Measurements from ENCODE around the gene CHDH.

Gene CHDH

DNA sequence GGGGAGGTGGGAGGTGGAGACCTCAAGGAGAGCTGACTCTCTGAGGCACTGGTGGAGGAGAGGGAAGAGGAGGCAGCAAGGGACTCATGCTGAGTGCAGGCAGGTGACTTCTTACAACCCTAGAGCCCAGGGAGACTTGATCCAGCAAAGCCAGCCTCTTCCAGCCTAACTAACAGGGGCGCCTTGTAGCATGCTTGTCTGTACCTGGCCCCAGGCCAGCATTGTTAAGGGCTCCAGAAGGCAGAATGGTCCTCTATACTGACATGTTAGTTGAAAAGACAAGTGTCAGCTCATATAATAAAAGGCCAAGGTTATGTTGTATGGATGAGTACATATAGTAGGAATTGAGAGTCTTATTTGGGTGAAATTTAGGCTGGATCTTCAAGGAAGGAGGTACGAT lies 65.4 kb downstream of the CHDH start:
- no peak for DNase-seq

DNA sequence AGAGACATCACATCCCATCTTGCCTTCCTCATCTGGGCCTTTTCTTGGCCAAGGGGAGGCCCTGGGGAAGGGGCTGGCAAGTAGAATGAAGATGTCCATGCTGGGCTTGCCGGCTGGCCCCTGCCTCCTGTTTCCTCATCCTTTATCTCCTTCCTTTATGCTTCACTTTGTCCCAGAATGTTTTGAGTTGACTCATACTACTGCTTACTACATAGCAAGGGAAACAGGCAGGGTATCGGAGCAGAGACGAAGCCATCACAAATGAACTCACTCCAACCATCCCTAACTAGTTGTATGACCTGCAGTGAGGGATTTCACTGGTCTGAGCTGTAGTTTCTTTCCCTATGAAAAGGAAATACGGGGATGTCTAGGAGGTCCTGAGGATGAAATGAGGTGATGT lies 66.0 kb downstream of the CHDH start:
- no peak for DNase-seq

DNA sequence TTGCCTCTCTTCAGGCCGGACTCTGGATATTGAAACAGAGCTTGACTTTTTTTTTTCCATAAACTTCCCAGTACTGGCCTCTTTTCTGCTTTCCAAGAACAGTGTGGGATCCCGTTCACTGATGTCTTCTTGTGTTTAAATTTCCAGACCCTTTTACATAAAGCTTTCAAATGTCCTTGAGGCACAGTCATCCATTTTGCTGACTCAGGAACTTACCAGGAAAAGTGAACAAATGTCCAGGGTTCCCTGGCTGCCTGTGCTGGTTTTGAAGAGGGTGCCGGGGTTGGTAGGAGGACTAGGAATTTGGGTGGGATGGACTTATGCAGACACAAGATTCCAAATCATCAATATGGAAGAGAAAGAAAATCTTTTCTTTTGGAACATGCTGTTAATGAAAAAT lies 68.1 kb downstream of the CHDH start:
- DNase-seq: no peak

DNA sequence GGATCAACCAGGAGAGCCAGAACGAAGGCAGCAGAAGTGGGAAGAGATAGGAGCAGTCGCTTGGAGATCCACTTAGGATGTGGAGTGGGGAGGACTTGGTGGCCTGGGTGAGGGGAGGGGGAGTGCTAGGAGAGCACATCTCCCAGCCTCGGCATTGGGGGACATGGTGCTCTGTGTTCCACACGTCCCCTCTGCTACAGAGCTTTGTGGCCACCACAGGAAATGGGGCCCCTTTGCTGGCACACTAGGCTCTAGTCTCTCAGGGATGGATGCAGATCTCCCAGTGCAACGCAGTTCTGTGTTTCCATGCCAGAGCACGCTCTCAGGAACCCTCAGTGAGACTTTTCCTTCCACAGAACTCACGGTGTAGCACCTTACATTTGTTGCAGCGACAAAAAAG lies 68.8 kb downstream of the CHDH start:
- DNase-seq: no peak

DNA sequence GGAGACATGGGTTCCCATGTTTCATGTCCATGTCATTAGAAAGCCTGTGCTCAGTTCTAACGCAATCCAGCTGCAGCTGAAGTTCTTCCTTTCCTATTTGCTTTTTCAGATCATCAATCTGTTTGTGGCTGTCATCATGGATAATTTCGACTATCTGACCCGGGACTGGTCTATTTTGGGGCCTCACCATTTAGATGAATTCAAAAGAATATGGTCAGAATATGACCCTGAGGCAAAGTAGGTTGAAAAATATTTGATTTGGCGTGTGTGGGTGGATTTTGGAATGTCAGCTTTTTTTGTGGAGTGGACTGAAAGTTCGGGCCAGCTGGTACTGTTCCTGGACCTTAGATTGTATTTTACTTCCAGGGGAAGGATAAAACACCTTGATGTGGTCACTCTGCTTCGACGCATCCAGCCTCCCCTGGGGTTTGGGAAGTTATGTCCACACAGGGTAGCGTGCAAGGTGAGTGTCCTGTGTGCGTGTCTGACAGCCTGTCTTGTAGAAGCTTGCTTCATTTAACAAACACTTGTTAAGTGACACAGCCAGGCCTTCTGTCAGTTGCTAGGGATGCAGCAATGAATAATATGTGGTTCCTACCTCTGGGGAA lies 69.6 kb downstream of the CHDH start:
- DNase-seq: peak; percentile 25

DNA sequence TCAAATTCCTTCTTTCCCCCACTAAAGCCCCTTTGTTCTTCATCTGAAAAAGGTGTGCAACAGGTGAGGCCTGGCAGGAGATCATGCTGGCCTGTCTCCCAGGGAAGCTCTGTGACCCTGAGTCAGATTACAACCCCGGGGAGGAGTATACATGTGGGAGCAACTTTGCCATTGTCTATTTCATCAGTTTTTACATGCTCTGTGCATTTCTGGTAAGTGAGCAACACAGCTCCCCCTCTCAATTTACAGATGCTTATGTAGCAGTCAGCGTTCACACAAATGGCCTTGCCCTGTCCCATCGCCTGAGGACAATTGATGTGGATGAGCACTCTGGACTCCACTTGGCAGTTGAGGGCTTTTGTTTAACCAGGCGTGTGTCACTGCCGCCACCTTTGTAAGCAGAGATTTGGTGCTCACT lies 70.4 kb downstream of the CHDH start:
- no peak for DNase-seq

DNA sequence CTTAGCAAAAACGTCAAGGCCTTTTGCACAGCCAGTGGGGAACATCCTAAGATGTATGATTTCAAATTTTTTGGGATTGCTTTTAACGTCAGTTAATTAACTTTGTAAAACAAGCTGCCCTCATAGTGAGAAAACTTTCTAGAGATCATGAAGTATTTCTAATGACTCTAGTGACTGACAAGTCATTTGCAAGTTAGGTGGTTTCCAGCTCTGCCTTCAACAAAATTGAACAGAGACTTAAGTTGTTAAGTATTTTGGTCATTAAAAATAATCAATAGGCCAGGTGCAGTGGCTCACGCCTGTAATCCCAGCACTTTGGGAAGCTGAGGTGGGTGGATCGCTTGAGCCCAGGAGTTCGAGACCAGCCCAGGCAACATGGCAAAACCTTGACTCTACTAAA lies 71.2 kb downstream of the CHDH start:
- no peak for DNase-seq

DNA sequence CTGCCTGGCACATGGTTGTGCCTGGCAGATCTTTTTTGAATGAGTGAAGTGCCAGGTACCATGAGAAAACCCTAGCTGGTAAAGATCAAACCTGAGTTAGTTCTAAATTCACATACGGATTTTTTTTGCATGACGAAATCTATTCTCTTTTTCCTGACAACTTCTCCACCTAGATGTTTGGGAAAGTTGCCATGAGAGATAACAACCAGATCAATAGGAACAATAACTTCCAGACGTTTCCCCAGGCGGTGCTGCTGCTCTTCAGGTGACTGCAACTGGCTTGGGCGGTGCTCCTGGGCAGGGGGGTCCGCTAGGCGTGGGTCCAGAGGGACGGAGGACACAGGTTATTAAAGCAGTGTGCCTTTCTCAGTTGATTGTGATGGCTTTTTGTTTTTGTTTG lies 71.8 kb downstream of the CHDH start:
- no peak for DNase-seq

DNA sequence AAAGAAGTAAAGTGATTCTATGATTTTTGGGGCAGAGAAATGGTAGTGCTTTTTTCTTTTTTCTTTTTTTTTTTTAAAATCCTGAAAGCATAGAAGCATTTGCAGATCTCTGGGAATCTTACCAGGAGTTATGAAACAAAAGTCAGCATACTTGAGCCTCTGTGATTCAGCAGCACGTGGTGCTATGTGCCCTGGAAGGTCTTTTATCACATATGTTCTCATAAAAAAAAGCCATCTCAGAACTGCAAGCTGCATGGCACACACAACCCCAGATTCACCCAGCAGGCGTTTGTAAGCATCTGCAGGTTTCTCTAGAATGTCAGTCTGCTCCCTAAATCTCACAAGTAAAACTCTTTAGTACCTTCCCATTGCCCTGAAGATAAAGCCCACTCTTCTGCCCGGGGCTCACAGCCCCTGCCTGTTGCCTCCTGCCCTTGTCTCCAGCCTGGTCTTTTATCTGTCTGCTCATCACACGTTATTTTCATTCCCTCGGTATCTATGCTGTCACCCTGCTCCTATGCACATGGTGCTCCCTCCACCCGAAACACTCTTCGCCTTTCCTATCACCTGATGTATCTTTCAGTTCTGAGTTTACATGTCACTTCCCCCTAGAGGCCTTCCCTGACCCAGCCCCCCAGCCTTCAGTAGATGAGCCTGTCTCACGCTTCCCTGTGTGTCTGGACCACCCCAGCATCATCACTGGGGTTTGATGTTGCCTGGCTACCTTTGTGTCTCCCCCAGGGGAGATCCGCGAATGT lies 72.4 kb downstream of the CHDH start:
- DNase-seq: peak; percentile 56

DNA sequence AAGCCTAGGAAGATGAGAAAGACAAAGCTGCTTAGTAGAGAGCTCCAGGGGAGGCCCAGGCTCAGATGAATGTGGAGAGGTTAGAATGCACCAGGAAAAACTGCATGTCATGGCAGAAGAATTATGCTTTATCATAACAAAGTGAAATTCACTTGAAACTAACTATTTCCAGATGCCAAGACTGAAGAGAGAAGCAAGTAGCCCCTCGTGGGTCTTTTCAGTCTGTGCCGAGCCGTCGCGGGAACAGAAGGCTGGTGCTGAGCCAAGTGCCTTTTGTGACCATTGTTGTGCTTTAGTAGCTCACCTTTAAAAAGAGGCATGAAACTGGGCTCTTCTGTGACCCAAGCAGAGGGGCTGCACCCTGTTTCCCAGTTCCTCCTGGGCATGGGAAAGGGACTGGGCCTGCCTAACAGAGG lies 73.2 kb downstream of the CHDH start:
- no peak for DNase-seq

DNA sequence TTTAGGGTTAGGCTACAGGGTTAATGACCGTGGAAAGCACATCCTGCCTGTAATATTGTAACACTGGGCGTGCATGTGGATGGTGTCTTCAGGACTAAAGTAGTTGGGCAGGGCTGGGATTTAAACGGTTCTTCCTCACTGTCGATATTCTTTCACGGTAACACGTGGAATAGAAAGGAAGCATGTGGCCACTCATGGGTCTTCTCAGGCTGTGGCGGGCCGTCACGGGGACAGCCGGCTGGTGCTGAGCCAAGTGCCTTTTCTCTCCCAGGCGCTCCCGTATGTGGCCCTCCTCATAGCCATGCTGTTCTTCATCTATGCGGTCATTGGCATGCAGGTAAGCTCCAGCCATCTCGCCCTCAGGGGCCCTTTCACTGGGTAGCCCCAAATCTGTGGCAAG lies 73.7 kb downstream of the CHDH start:
- DNase-seq: no peak

DNA sequence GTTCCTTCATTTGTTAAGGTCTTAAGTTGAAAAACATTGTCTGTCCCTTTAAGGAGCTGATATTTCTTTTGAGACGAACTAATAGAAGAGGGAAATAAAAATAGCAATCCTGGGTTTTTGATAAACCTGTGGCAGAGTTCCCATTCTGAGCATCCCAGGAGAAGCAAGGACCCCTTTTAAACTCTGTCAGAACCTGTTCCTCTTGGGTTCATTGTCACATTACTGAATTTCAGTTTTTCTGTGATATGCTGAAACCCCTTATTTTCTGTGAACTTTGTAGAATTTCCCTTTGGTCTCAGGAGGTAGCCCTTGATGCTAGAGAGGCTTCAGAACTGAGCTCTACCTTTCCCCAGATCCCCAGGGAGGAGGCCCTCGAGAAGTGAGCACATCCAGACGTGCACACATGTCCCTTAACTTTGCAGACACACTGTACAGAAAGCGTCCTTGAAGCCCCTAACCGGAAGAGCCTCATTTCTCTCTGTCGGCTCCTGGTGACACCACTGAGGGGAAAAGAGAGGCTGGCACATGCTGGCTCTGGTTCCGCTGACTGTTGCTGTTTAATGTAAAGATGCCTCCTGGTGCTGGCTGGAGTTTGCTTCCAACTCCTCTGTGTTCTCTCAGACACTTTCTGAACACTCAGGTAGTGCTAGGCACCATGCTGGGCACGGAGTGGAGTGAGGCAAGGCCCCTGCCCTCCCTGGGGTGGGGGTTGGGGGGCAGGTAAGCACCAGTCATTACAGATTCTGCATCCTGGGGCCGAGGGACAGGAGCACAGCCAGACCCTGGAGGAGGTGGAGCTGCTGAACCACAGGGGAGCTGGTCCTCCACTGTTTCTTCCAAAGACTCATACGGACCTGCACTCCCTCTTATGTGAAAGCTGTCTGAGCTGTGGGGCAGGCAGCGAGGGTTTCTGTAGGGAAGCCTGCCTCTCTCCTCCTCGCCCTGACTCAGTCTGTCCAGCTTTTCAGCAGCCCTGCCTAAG lies 77.5 kb downstream of the CHDH start:
- no peak for DNase-seq

DNA sequence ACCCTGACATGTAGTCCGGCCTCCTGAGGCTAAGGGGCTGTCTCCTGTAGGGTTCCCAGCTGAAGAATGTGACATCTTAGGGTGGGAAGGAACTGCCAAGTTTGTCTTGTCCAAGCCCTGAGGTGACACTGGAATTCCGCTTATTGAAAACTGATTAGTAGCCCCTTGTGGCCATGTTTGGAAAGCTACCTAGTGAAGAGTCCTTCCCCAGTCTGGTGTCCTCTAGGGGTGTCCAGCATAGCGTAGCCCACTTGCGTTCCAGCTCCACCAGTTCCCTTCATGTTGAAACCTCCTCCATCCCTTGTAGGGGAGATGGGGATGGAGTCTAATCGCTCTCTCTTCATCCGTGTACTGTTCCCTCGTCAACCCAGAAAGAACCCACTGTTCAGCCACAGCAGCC lies 79.5 kb downstream of the CHDH start:
- no peak for DNase-seq

DNA sequence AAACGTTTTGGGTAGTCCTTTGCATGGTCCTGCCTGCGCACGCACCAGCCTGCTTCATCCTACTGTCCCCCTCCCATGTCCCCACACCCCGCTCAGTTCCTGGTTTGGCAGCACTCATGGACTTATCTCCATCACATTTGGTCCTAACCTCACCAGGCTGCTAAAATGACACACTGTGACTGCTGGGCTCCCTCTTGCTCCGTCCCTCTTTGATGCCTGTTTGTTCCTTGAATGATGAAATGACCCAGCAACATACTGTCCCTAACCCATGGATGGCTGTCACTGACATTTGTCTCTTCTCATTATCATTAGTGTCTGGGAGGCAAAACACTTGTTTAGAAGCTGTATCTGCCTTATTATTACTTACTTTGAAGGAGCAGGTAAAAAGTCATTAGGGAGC lies 80.5 kb downstream of the CHDH start:
- no peak for DNase-seq

DNA sequence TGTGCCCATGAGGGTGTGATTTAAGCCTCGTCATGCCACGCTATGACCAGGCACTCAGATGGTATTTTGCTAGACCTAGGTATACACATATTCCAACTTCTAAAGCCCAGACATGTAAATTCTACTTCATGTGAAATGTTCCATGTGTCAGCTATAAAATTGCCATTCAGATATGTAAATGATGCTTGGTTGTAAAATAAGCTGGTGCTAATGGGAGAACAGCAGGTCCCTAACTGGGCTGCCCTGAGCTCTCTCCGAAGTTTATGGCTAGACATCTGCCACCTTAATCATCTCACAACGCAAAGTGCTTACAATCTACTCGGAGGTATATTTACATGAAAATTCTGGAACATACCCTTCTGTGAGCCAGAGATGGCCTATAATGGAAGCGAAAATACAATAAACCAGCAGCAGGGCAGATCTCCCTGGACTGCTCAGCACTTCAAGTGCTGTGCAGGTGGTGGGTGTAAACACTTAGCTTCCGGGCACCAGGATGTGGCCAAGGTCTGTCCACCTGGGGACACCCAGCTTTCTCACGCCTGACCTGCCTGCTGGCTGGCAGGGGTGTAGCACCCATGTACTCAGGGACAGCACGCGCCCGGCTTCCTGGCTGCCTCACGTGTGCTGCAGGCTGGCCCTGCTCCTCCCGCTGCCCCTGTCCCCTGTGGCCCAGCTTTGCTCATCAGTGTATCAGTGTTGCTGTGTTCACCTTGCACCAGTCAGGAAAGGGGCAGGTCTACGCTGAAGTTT lies 82.0 kb downstream of the CHDH start:
- no peak for DNase-seq

DNA sequence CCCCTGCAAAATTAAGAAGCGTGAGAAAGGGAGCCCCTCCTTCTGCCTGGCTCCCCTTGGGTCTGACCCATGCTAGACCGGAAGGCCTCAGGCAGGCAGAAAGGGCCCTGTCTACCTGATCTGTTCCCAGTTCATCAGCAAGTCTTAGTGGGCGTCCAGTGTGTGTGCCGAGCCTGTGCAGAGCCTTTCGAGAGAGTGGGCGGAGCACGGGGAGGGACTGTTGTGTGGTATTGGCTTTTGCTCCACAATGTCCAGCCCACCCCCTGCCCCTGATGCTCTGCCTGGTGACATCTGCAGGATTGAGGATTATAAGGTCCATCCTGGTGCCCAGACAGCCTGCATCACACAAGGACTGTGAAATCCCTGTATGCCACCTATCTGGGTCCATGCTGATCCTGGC lies 82.9 kb downstream of the CHDH start:
- no peak for DNase-seq

Measured in amniotic stem cell (primary cell).